ENCODE results near the gene SLC35A1. TPM values are rescaled to one million over a fixed set of nuclear protein-coding genes. Genes with fewer than 3 reads are reported as not detected.

Gene SLC35A1
- total and polyA plus RNA-seq, 2 of the 4 experiments (the other 2 are of a cell fraction), result 9.7 to 12.4 TPM

DNA sequence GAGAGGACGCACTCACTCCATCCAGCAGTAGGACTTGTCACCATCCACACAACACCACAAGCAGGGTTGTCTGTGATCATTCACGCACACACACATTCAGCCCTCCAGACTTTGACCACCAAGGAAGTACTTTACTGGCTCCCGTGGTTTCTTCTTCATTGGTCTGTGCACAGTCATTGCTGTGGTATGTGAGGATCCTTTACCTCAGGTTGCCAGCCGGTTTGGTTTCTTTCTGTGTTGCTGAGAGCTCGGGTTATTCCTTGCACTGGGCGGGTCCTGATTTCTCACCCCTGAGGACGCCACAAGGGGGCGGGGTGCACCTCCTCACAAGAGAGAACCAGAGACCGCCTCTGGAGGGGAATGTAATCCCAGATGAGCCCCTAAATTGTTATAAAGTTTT, 11.2 kb downstream of the SLC35A1 start:
- intact Hi-C loops (cut with micrococcal nuclease) (no loop called here), dilution Hi-C loops (cut with HindIII; ENCODE audit: low sequenced_read_pairs, unreplicated experiment) (no loop called here), in situ Hi-C loops (cut with MboI; ENCODE audit: low sequenced_read_pairs) (no loop called here)
- Histone ChIP-seq H3K56ac (ENCODE audit: extremely low read depth, insufficient read depth, low read length) (no peak overlapping the region), H3K9ac (ENCODE audit: low read depth, low read length) (no peak overlapping the region), H3K4me3 (ENCODE audit: insufficient read depth, low read depth, low read length) (no peak overlapping the region), H3K23ac (ENCODE audit: low read depth, low read length) (no peak overlapping the region), H3K4me2 (ENCODE audit: low read depth, low read length) (no peak overlapping the region), H2AFZ (replicated peaks; ENCODE audit: low read length, poor library complexity) (peak overlapping the region; percentile 21), H2BK120ac (ENCODE audit: low read depth, low read length) (no peak overlapping the region), H3K36me3 (ENCODE audit: control insufficient read depth, insufficient read depth, low read length) (peaks cover 12% of the 10 kb centered on the region), H2AK9ac (replicated peaks; ENCODE audit: low read depth, low read length, poor library complexity) (no peak overlapping the region), H2BK15ac (ENCODE audit: low read depth, low read length) (no peak overlapping the region), H4K8ac (ENCODE audit: low read depth in 2 of 2, low read length in 2 of 2) (no peak overlapping the region), H3K4ac (ENCODE audit: low read depth, low read length) (no peak overlapping the region), H3K9me3 (ENCODE audit: control insufficient read depth, insufficient read depth, low read length) (peaks cover 7% of the 10 kb centered on the region; the same call in 1 of the 2 replicates), H3K4me1 (ENCODE audit: control insufficient read depth, insufficient read depth, low read length) (no peaks in the 10 kb centered on the region; the same call in 1 of the 2 replicates), H3K27ac (ENCODE audit: insufficient read depth, low read length) (no peak overlapping the region), H3K18ac (ENCODE audit: low read depth, low read length) (no peak overlapping the region), H3K14ac (replicated peaks; ENCODE audit: low read depth, low read length) (no peak overlapping the region), H4K5ac (ENCODE audit: low read depth, low read length) (no peak overlapping the region), H4K91ac (ENCODE audit: insufficient read depth, low read depth, low read length) (no peak overlapping the region), H2BK5ac (ENCODE audit: low read depth, low read length, poor library complexity, severe bottlenecking) (no peak overlapping the region), H3K79me1 (ENCODE audit: low read depth in 1 of 2, low read length in 2 of 2) (peaks cover 6 to 13% of the 10 kb centered on the region in 2 experiments; a peak in 2 of 4 replicates), H3K9me1 (ENCODE audit: insufficient read depth, low read length) (no peaks in the 10 kb centered on the region), H4K20me1 (ENCODE audit: insufficient read depth, low read length) (no peaks in the 10 kb centered on the region), H2AK5ac (ENCODE audit: low read depth, low read length) (no peak overlapping the region), H3K27me3 (ENCODE audit: control insufficient read depth, insufficient read depth, low read length) (no peaks in the 10 kb centered on the region), H2BK20ac (ENCODE audit: low read depth, low read length) (no peak overlapping the region)
- BruUV-seq (replicated peaks), result no TSS peak
- WGBS, 2 experiments (ENCODE audit: extremely low coverage in 2 of 2, insufficient read length in 1 of 2), result no CpG with 5 or more reads among the region's 9 CpGs
- TF ChIP-seq RAD21 (IDR thresholded peaks at IDR 0.05; ENCODE audit: low read length), result no peak
- no peak for TF ChIP-seq MAZ (IDR thresholded peaks at IDR 0.05; ENCODE audit: borderline replicate concordance, low read depth, low read length)
- TF ChIP-seq SMC3 (IDR thresholded peaks at IDR 0.05; ENCODE audit: low read depth, low read length), result no peak
- TF ChIP-seq RFX5 (IDR thresholded peaks at IDR 0.05; ENCODE audit: low read depth, low read length), result no peak
- ChIA-PET POLR2A (ENCODE audit: unreplicated experiment) (no interaction called here), CTCF (no interaction called here)
- ATAC-seq (ENCODE audit: low read depth) (0 out of 2 replicates have a peak, but pooled peaks have one; percentile 14), DNase-seq (peak; percentile 43)

Data from IMR-90 (cell line).